Measurements from ENCODE around the gene PDK2.

The PDK2 gene

DNA sequence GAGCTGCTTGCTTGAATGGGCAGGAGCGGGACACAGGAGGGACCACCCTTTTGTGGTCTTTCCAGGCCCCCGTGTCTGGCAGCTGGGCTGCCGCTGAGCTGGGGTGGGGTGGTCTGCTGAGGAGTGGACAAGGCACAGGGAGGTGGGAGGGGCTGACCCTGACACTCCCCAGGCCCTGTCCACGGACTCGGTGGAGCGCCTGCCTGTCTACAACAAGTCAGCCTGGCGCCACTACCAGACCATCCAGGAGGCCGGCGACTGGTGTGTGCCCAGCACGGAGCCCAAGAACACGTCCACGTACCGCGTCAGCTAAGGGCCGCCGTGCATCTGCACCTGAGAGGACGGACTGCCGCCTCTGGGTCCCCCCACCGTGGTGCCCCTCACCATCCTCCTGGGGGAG is 14.6 kb downstream of the PDK2 start:
- peak overlapping the region; percentile 99 for H3K27ac ChIP-seq
- TF ChIP-seq, protein P1, sequence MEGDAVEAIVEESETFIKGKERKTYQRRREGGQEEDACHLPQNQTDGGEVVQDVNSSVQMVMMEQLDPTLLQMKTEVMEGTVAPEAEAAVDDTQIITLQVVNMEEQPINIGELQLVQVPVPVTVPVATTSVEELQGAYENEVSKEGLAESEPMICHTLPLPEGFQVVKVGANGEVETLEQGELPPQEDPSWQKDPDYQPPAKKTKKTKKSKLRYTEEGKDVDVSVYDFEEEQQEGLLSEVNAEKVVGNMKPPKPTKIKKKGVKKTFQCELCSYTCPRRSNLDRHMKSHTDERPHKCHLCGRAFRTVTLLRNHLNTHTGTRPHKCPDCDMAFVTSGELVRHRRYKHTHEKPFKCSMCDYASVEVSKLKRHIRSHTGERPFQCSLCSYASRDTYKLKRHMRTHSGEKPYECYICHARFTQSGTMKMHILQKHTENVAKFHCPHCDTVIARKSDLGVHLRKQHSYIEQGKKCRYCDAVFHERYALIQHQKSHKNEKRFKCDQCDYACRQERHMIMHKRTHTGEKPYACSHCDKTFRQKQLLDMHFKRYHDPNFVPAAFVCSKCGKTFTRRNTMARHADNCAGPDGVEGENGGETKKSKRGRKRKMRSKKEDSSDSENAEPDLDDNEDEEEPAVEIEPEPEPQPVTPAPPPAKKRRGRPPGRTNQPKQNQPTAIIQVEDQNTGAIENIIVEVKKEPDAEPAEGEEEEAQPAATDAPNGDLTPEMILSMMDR (IDR thresholded peaks at IDR 0.05) = no peak
- no peak overlapping the region for H3K4me3 ChIP-seq
- no peak for DNase-seq (ENCODE audit: low spot score)

DNA sequence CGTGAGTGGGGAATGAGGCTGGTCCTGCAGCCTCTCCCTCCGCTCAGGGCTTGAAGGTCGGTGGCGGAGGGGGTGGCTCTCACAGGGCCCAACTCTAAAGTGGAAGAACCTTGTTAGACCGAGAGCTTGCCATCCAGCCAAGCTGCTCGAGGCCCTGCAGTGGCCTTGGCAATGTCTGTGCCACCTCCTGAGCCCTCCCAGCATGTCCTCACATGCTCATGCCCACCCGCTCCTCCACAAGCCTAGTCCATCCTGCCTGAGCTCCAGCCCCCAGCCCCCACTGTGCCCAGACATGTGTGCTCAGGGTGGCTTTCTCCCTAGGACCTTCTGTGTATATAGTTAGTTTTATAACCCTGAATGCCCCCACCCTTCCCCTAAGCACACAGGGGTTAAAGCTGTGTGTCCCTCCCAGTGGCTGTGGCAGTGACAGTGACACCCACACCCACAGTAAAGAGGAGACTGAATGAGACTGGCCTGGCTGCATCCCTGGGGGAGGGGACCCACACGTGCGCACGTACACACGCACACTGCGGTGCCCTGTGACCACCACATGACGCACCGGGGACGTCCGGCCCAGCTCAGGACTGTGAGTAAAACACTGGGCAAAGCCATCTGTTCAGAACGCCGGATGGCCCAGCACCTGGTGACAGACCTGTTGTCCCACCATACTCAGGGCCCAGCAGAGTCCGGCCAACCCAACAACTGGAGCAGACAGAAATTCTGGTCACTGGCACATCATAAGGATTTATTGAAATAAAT is 15.6 kb downstream of the PDK2 start:
- DNase-seq (ENCODE audit: low spot score) = peak; percentile 89
- peak overlapping the region; percentile 99 for H3K27ac ChIP-seq
- H3K4me3 ChIP-seq = no peak overlapping the region
- TF ChIP-seq, protein P1 (IDR thresholded peaks at IDR 0.05) = no peak

DNA sequence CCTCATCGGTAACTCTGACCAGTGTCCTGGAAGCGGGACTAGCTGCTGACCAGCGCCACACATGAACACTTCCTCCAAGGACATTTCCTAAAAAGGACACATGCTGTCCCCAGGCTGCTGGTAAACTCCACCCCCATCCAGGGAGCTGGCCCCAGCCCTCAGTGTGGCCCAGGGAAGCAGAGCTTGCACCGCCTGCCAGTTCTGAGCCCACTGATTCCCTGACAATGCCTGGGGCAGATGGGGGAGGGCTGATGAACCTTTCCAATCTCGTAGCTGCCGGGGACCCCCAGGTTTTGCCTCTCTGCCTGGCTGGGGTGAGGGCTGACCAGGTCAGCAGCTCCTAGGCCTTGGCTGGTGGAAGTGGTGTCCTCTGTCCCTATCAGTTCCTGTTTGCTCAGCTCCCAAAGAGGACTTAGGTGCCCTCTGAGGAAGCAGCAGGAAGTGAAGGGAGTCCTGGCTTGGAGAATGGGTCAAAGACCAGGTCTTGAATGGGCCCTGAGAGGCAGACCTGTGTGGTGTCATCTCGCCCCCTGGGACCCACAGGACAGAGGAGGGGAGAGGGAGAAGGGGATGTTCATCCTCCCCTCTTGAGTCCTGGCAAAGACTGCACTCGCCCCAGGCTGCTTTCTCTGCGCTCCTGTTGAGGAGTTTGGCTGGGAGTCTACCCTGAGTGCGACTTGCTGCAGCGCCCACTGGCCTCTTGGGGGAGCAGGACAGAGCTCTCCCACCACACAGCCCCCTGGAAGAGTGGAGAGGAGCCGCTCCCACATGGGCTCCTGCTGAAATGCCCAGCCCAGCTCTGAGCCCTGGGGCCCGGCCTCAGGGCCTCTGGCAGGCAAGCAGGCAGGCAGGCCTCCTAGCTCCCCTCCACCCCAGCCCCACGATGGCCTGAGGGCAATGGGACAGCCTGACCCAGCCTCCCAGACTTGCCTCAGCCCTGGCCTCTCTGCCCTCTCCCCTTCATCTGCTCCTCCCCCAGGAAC is 16.8 kb downstream of the PDK2 start:
- peak overlapping the region; percentile 49 for H3K4me3 ChIP-seq
- H3K27ac ChIP-seq = peak overlapping the region; percentile 99
- TF ChIP-seq, protein P1 (IDR thresholded peaks at IDR 0.05) = no peak
- DNase-seq (ENCODE audit: low spot score) = peak; percentile 89

DNA sequence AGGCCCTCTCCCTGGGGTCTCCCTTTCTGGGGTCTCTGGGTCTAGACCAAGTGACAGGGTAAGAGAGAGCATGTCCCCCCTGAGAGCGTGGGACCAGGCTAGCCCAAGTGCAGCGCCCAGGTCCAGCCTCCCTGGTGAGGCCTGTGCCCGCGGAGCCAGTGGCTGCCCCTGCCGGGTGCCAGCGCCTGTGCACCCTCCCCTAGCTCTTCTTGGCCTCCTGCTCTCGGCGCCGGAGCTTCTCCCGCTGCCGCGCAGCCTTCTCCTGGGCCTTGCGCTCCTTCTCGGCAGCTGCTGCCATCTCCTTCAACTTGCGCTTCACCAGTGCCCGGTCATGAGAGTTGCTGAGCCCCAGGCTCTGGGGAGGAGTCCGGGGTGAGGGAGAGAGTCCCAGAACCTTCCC is 17.5 kb downstream of the PDK2 start:
- H3K27ac ChIP-seq = peak overlapping the region; percentile 99
- no peak overlapping the region for H3K4me3 ChIP-seq
- no peak for DNase-seq (ENCODE audit: low spot score)
- TF ChIP-seq, protein P1 (IDR thresholded peaks at IDR 0.05) = no peak

DNA sequence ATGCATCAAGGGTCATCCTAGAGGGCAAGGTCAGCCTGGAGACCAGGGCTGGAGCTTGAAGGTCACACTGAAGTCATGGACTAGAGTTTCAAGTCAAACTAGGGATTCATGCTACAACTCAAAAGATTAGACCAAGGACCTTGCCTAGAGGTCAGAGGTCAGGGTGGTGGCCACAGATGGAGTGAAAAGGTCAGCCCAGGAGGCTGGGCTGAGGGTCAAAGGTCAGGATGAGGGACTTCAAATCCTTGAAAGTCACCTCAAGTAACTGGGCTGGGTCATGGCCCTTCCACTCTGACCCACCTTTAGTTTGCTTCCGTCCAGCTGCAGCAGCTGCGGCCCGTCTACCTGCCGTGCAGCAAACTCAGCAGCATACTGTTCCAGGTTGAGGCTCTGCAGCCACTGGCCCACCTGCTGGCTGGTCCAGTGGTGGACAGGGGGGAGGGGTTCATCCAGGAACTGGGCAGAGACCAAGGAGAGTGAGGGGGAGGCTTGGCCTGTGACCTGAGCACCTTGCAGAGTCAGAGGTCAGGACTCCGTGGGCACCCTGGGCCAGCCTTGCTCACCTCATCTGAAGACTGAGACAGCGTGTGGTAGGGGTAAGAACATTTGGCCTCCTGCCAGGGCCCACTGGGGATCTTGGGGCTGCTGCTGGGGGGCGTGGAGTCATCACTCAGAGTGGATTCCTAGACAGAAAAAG is 18.6 kb downstream of the PDK2 start:
- H3K27ac ChIP-seq = peak overlapping the region; percentile 99

DNA sequence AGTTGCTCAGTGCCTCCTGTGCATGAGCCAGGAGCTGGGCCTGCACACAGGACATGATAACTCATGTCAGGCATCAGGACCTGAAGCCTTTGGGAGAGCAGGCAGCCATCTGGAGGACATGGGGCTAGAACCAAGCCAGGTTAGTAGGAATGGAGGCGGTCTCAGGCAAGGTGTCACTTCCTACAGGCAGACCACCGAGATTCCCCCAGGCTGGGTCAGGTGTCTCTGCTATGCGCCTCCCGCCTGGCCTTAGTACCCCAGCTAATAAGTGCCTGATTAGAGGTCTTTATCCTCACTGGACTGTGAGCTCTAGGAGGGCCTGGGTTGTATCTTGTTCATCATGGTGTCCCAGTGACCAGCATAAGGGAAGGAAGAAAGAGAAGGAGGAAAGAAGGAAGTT is 19.2 kb downstream of the PDK2 start:
- Histone ChIP-seq H3K4me3 (no peak overlapping the region), H3K27ac (peak overlapping the region in 1 of 2 donors; percentile 28)
- TF ChIP-seq, protein P1 (IDR thresholded peaks at IDR 0.05) = no peak
- no peak for DNase-seq (ENCODE audit: low spot score)

More for the DNA sequence above, 18.6 kb downstream of the PDK2 start:
- TF ChIP-seq, protein P1 (IDR thresholded peaks at IDR 0.05) = no peak
- no peak for DNase-seq (ENCODE audit: low spot score)
- no peak overlapping the region for H3K4me3 ChIP-seq

Data from coronary artery (tissue), 2 donors.